ENCODE results near the gene TRAF4. TPM values are rescaled to one million over a fixed set of nuclear protein-coding genes. Genes with fewer than 3 reads are reported as not detected.

The TRAF4 gene
- polyA plus RNA-seq, 1 donor from 2014 or later = 139 TPM

DNA sequence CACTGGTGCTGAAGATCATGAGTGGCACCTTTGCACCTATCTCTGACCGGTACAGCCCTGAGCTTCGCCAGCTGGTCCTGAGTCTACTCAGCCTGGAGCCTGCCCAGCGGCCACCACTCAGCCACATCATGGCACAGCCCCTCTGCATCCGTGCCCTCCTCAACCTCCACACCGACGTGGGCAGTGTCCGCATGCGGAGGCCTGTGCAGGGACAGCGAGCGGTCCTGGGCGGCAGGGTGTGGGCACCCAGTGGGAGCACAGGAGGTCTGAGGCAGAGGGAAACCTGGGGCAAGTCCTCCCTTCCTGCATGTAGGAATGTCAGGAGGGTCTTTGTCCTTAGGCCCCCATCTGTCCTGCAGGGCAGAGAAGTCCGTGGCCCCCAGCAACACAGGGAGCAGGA lies 6.5 kb upstream of the TRAF4 start:
- Histone ChIP-seq H4K20me1 (ENCODE audit: insufficient read depth) (no peaks in the 10 kb centered on the region), H3K9me3 (ENCODE audit: low read length) (no peaks in the 10 kb centered on the region), H3K79me2 (replicated peaks; ENCODE audit: insufficient read depth, low read length) (no peaks in the 10 kb centered on the region), H3K9ac (ENCODE audit: low read length) (no peak overlapping the region), H3K27me3 (ENCODE audit: insufficient read depth, low read depth, low read length) (no peaks in the 10 kb centered on the region), H2AFZ (ENCODE audit: low read depth, low read length) (no peak overlapping the region), H3K4me2 (ENCODE audit: low read length) (no peak overlapping the region), H3K4me3 (ENCODE audit: low read length) (no peak overlapping the region), H3F3A (ENCODE audit: insufficient read depth, low read length, poor library complexity, severe bottlenecking) (no peaks in the 10 kb centered on the region), H3K27ac (ENCODE audit: low read length) (no peak overlapping the region), H3K9me2 (ENCODE audit: insufficient read depth, low read length) (no peaks in the 10 kb centered on the region), H3K36me3 (ENCODE audit: insufficient read depth, low read length) (no peaks in the 10 kb centered on the region)
- TF ChIP-seq POLR2AphosphoS5 (IDR thresholded peaks at IDR 0.05) (no peak), TAF1 (IDR thresholded peaks at IDR 0.05; ENCODE audit: low read depth) (no peak), SMC3 (conservative IDR thresholded peaks at IDR 0.05; ENCODE audit: poor library complexity) (no peak), EP300 (conservative IDR thresholded peaks at IDR 0.05; ENCODE audit: poor library complexity, severe bottlenecking) (no peak), RAD21 (conservative IDR thresholded peaks at IDR 0.05) (no peak), EZH2 (IDR thresholded peaks at IDR 0.05; ENCODE audit: borderline replicate concordance, insufficient read depth, low read length, poor library complexity, severe bottlenecking) (no peak), MXI1 (conservative IDR thresholded peaks at IDR 0.05; ENCODE audit: poor library complexity, severe bottlenecking) (no peak)
- TF ChIP-seq, protein P1, sequence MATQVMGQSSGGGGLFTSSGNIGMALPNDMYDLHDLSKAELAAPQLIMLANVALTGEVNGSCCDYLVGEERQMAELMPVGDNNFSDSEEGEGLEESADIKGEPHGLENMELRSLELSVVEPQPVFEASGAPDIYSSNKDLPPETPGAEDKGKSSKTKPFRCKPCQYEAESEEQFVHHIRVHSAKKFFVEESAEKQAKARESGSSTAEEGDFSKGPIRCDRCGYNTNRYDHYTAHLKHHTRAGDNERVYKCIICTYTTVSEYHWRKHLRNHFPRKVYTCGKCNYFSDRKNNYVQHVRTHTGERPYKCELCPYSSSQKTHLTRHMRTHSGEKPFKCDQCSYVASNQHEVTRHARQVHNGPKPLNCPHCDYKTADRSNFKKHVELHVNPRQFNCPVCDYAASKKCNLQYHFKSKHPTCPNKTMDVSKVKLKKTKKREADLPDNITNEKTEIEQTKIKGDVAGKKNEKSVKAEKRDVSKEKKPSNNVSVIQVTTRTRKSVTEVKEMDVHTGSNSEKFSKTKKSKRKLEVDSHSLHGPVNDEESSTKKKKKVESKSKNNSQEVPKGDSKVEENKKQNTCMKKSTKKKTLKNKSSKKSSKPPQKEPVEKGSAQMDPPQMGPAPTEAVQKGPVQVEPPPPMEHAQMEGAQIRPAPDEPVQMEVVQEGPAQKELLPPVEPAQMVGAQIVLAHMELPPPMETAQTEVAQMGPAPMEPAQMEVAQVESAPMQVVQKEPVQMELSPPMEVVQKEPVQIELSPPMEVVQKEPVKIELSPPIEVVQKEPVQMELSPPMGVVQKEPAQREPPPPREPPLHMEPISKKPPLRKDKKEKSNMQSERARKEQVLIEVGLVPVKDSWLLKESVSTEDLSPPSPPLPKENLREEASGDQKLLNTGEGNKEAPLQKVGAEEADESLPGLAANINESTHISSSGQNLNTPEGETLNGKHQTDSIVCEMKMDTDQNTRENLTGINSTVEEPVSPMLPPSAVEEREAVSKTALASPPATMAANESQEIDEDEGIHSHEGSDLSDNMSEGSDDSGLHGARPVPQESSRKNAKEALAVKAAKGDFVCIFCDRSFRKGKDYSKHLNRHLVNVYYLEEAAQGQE (IDR thresholded peaks at IDR 0.05; ENCODE audit: borderline replicate concordance) = no peak
- TF ChIP-seq, protein P2, sequence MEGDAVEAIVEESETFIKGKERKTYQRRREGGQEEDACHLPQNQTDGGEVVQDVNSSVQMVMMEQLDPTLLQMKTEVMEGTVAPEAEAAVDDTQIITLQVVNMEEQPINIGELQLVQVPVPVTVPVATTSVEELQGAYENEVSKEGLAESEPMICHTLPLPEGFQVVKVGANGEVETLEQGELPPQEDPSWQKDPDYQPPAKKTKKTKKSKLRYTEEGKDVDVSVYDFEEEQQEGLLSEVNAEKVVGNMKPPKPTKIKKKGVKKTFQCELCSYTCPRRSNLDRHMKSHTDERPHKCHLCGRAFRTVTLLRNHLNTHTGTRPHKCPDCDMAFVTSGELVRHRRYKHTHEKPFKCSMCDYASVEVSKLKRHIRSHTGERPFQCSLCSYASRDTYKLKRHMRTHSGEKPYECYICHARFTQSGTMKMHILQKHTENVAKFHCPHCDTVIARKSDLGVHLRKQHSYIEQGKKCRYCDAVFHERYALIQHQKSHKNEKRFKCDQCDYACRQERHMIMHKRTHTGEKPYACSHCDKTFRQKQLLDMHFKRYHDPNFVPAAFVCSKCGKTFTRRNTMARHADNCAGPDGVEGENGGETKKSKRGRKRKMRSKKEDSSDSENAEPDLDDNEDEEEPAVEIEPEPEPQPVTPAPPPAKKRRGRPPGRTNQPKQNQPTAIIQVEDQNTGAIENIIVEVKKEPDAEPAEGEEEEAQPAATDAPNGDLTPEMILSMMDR (IDR thresholded peaks at IDR 0.05; ENCODE audit: poor library complexity, severe bottlenecking) = no peak

DNA sequence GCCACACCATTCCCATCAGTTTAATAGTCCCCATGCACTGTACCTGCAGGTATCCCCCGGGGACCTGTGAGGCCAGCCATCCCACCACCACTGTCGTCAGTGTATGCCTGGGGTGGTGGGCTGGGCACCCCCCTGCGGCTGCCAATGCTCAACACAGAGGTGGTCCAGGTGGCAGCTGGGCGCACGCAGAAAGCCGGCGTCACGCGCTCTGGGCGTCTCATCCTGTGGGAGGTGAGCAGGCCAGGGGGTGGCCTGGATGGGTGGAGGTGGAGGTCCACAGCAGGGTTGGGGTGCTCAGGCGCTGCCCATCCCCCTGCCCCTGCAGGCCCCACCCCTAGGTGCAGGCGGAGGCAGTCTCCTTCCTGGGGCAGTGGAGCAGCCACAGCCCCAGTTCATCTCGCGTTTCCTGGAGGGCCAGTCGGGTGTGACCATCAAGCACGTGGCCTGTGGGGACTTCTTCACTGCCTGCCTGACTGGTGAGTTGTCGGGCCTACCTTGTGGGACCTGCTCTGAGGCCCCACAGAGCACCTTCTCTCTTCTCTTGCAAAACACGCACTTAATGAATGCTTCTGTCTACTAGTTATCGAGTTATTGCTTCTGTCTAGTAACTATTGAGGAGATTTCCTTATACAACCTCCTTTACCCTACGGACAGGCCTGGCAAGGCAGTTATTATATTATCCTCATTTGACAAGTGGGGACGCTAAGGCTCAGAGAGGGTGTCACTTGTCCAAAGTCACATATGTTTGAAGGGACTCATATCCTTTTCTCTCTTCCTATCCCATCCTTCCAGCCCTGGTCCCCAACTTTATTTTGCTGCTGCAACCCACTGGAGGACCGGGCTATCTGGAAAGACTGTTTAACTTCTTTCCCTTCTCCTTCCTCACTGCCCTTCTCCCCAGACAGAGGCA lies 5.8 kb upstream of the TRAF4 start:
- Histone ChIP-seq H3K79me2 (replicated peaks; ENCODE audit: insufficient read depth, low read length) (no peaks in the 10 kb centered on the region), H3K27ac (ENCODE audit: low read length) (no peak overlapping the region), H3F3A (ENCODE audit: insufficient read depth, low read length, poor library complexity, severe bottlenecking) (no peaks in the 10 kb centered on the region), H3K9ac (ENCODE audit: low read length) (no peak overlapping the region), H3K27me3 (ENCODE audit: insufficient read depth, low read depth, low read length) (no peaks in the 10 kb centered on the region), H3K9me3 (ENCODE audit: low read length) (no peaks in the 10 kb centered on the region), H3K4me3 (ENCODE audit: low read length) (no peak overlapping the region), H3K36me3 (ENCODE audit: insufficient read depth, low read length) (no peaks in the 10 kb centered on the region), H4K20me1 (ENCODE audit: insufficient read depth) (no peaks in the 10 kb centered on the region), H3K4me2 (ENCODE audit: low read length) (no peak overlapping the region), H3K9me2 (ENCODE audit: insufficient read depth, low read length) (no peaks in the 10 kb centered on the region), H2AFZ (ENCODE audit: low read depth, low read length) (no peak overlapping the region)
- TF ChIP-seq, protein P1 (IDR thresholded peaks at IDR 0.05; ENCODE audit: borderline replicate concordance) = no peak
- TF ChIP-seq TAF1 (IDR thresholded peaks at IDR 0.05; ENCODE audit: low read depth) (no peak), RAD21 (conservative IDR thresholded peaks at IDR 0.05) (no peak), EZH2 (IDR thresholded peaks at IDR 0.05; ENCODE audit: borderline replicate concordance, insufficient read depth, low read length, poor library complexity, severe bottlenecking) (no peak), EP300 (conservative IDR thresholded peaks at IDR 0.05; ENCODE audit: poor library complexity, severe bottlenecking) (no peak), POLR2AphosphoS5 (IDR thresholded peaks at IDR 0.05) (no peak), MXI1 (conservative IDR thresholded peaks at IDR 0.05; ENCODE audit: poor library complexity, severe bottlenecking) (no peak), SMC3 (conservative IDR thresholded peaks at IDR 0.05; ENCODE audit: poor library complexity) (no peak)
- TF ChIP-seq, protein P2 (IDR thresholded peaks at IDR 0.05; ENCODE audit: poor library complexity, severe bottlenecking) = no peak

Data from neural cell (in vitro differentiated cells).